KOPT-K1 (cell line): ENCODE measurements around the gene MYL10.

Source experiments
- H3K27ac ChIP-seq: fragments of 200-600 bp; sonication (generic); 2 replicates; pipeline ENCODE4 v1.5.1; 2016; ENCODE audit warnings: antibody characterized with exemption, mild to moderate bottlenecking, low read depth, low read length; ENCODE audit not compliant: poor library complexity, severe bottlenecking
- H3K36me3 ChIP-seq: fragments of 200-600 bp; sonication (generic); 2 replicates; pipeline ENCODE4 v1.5.1; 2017; ENCODE audit warnings: antibody characterized with exemption, mild to moderate bottlenecking, low read length, moderate library complexity; ENCODE audit not compliant: insufficient read depth
- H3K9me3 ChIP-seq: fragments of 200-600 bp; sonication (generic); 2 replicates; pipeline ENCODE4 v1.5.1; 2017; ENCODE audit warnings: antibody characterized with exemption, low read length, mild to moderate bottlenecking; ENCODE audit not compliant: insufficient read depth, poor library complexity, severe bottlenecking

Gene MYL10

GRCh38 chr7:101633511-101633910, 4.4 kb upstream of the MYL10 start:
- no peaks in the 10 kb centered on the region for H3K9me3 ChIP-seq
- no peak overlapping the region for H3K27ac ChIP-seq
- no peaks in the 10 kb centered on the region for H3K36me3 ChIP-seq

GRCh38 chr7:101632641-101633040, 3.5 kb upstream of the MYL10 start:
- H3K36me3 ChIP-seq, result no peaks in the 10 kb centered on the region
- no peaks in the 10 kb centered on the region for H3K9me3 ChIP-seq
- no peak overlapping the region for H3K27ac ChIP-seq

DNA sequence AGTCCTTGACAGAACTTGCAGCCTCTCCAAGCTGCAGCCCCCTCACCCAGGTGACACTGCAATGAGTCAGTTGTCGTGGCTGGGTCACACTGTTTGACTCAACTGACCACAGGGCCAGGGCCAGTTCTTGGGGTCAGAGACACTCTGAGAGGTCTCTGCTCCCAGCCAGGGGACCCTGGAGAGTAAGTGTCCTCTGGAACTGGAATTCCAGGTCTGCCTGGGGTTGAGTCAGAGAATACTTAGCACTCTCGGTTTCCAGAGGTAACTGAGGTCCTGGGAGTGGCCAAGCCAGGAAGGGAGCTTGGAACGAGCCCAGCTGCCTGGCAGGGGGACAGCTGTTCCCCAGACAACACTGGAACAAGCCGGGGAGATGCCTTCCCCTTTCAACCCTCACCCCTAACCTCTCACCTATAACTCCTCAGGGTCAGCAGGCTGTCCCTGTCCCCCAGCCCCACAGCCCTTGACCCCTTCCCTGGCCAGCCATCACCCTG, 2.2 kb upstream of the MYL10 start:
- H3K27ac ChIP-seq, result no peak overlapping the region
- no peaks in the 10 kb centered on the region for H3K36me3 ChIP-seq
- H3K9me3 ChIP-seq, result no peaks in the 10 kb centered on the region

DNA sequence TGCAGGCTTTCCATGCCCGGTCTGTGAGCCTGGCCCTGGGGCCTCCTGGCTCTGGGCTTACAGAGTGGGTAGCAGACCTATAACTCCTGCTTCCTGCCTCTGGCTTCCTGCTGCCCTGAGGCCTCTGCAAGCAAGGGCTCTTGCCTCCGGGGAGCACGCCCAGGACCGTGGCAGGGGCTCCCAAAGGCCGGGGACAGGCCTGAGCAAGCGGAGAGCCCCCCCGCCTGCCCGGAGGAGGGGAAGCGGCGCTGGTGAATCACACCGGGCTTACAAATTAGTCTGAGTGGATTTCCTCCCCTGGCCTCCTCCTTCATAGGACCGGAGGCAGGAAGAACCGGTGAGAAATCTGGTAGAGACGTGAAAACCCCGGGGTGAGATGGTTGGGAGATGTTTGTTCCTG, 1.5 kb upstream of the MYL10 start:
- Histone ChIP-seq H3K27ac (no peak overlapping the region), H3K36me3 (no peaks in the 10 kb centered on the region), H3K9me3 (no peaks in the 10 kb centered on the region)

DNA sequence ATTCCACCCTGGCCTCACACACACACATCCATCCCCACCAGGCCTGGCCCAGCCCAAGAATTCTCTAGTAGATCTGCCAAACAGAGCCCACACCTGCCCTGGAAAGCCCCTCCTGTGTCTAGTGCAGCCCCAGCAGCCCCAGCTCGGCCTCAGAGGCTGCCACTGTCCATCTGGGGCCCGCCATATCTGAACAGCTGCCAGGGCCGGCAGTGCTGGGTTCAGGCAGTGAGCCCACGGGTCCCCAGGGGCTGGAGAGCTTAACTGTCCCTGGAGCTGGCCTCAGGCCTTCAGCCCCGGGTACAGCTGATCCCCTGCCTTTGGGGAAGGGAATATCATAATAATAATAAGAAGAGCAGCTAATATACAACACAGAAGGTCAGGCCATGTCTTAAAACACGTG, 574 bp downstream of the MYL10 start:
- Histone ChIP-seq H3K27ac (no peak overlapping the region), H3K9me3 (no peaks in the 10 kb centered on the region), H3K36me3 (no peaks in the 10 kb centered on the region)

- Histone ChIP-seq H3K27ac (no peak overlapping the region), H3K9me3 (no peaks in the 10 kb centered on the region), H3K36me3 (no peaks in the 10 kb centered on the region)
These were observed 2.3 kb downstream of the MYL10 start for GRCh38 chr7:101626758-101627157.

DNA sequence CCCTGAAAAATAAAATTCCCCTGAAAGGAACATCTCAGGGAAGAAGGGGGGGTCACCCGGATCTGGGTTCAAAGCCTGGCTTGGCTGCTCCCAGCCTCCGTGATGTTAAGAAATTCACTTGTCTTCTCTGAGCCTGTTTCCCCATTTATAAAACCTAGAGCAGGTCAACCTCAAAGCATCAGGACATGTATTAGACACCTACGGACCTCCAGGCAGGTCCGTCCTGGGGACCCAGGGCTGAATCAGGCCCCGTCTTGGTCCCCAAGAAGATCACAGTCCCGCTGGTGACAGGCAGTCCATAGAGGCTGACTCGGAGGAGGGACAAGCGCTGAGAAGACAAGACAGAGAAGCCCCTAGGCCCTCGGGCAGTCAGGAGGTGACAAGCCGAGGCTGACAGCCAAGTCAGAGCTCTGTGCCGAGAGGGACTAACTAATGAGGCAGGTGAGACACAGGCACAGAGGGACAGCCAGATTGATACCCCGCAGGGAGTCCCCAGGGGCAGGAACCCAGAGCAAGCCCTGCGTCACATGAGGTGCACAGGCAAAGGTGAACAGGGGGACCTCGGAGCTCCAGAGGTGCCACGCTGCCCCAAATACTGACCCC, 2.9 kb downstream of the MYL10 start:
- Histone ChIP-seq H3K27ac (no peak overlapping the region), H3K9me3 (no peaks in the 10 kb centered on the region), H3K36me3 (no peaks in the 10 kb centered on the region)

DNA sequence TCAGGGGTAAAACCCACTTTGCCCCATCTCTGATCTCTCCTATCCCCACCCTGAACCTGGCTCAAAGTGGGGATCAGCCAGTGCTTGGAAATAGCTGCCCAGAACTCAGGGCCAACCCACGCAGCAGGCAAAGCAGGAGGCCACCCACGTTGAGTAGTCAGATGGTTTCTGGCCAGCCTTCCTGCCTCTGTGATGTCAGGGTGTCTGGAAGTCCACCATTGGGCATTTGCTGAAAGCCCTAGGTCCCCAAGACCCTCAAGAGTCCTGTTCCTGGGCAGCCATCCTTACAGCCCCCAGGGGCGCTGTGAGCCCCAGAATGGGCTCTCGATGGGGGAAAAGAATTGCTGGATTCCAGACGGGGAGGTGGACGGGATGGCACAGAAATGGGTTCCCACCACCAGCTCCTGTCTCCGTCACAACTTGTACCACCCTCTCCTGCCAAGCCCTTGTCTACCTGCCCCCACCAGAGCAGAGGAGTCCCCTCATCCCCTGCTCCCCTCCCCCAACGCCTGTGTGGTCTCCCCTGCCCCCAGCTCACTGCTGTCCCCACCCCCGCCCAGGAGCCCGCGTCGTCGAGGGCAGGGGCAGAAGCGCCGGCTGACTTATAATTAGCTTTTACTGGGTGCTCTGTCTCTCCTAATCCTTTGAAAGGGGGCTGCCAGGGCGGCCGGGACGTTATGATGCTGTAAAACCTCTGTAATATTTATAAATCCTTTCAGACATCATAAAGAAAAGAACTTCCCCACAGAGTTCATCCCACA, 3.9 kb downstream of the MYL10 start:
- H3K9me3 ChIP-seq, result no peaks in the 10 kb centered on the region
- H3K27ac ChIP-seq, result no peak overlapping the region
- no peaks in the 10 kb centered on the region for H3K36me3 ChIP-seq

DNA sequence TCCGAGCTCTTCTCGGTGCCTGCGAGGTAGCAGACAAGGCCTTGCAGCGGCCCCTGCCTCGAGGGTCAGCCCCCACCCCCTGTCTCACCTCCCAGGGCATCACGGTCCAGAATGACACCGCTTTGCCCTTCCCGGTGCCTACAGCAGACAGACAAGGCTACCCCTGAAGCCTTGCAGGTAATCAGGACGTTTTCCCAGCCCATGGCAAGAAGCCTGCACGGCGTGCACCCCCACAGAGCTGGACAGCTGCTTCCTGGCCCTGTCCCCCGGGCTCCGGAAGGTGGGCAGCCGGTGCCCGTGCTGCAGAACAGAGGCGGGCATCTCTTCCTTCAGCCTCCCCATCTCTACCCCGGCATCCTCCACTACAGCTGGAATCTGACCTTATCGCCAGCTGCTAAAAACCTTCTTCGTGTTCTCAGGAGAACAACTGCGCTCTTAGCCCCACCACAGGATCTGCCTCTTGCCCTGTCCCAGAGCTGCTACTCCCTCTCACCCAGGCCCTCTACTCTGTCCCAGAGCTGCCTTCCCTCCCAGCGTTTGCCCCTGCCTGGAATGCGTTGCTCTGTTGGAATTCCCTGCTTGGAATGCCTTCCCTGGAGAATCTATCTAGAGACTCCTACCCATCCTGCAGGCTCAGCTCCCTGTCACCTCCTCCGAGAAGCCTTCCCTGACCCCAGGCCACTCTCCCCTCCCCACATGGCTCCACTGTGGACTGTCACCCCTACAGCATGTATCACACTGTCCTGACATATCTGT, 4.7 kb downstream of the MYL10 start:
- Histone ChIP-seq H3K9me3 (no peaks in the 10 kb centered on the region), H3K36me3 (no peaks in the 10 kb centered on the region), H3K27ac (no peak overlapping the region)

DNA sequence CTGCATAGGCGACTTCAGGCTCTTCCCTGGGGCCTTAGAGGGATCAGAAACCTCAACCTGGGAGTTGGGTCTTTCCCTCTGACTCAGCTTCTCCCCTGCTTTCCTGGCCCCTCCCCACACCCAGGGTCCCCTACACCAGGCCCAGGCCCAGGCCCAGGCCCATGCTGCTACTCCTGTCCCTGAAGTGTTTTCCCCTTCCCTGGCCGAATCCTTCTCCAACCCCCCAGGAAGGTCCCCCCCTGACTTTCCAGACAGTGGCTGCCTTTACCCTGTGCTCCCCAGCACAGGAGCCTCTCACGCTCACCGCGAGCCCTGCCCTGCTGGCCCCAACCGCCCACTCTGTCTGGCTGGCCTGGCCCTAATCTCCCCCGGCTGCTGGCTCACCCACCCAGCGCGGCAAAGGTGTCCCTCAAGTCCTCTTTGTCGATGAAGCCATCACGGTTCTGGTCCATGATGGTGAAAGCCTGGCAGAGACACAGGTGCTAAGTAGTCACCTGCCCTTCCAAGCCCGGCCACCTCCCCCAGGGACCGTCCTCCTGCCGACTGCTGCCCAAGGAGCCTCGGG, 6.4 kb downstream of the MYL10 start:
- Histone ChIP-seq H3K36me3 (no peaks in the 10 kb centered on the region), H3K27ac (no peak overlapping the region), H3K9me3 (no peaks in the 10 kb centered on the region)

GRCh38 chr7:101620991-101621390, 8.1 kb downstream of the MYL10 start:
- Histone ChIP-seq H3K27ac (no peak overlapping the region), H3K36me3 (no peaks in the 10 kb centered on the region), H3K9me3 (no peaks in the 10 kb centered on the region)

DNA sequence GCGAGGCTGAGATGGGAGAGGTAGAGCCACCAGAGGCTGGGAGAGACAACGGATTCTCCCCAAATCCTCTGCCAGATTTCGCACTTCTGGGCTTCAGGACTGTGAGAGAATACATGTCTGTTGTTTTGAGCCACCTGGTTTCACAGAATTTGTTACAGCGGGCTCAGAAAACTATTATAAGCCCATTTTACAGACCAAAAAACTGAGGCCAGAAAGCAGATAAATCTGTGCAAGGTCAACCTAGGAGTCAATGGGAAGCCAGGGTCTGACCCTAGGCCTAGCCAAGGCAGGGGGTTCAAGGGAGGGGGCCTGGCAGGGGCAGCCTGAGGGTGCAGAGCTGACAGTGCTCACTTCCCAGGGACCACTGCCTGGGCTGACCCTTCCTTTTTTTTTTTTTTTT, 8.7 kb downstream of the MYL10 start:
- H3K9me3 ChIP-seq, result no peaks in the 10 kb centered on the region
- no peaks in the 10 kb centered on the region for H3K36me3 ChIP-seq
- H3K27ac ChIP-seq, result no peak overlapping the region

- Histone ChIP-seq H3K27ac (no peak overlapping the region), H3K9me3 (no peaks in the 10 kb centered on the region), H3K36me3 (no peaks in the 10 kb centered on the region)
These were observed 10.2 kb downstream of the MYL10 start for GRCh38 chr7:101618916-101619315.

DNA sequence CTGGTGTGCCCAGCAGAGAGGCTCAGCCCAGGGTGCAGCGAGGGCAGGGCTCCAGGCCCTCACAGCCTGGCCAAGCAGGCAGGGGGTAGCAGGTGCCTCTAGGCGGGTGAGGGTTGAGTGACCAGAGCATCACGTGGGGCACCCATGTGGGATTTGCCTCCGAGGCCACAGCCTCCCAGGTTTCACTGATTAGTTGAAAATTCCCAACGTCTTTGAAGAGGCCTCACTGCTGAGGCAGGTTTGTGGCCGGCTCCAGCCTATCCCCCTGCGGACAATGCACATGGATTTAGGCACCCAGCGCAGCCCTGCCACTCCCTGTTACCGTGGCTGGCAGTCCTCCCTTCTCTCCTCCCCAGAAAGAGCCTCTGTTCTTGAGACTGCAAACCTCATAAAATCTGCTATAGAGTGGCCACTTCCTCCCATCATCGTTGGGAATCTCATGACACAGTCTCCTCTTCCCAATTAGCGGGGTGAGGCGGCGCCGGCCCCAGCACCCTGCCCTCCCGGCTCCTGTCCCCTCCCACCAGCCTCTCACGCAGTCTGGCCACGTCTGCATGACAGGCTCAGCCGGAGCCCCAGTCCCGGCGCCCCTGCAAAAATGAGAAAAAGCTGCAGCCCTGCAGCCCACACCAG, 10.8 kb downstream of the MYL10 start:
- no peak overlapping the region for H3K27ac ChIP-seq
- no peaks in the 10 kb centered on the region for H3K36me3 ChIP-seq
- H3K9me3 ChIP-seq, result no peaks in the 10 kb centered on the region
